GM21529 (cell line): Measurements from ENCODE around the gene ENOX1.
A peak's percentile ranks its signal among the peaks of the same experiment; 100 is the strongest.

ENCODE experiments used
- ATAC-seq: cut with Tn5 transposase; IDR thresholded peaks from one replicate; pipeline ENCODE4 v1.9.1; 2021; ENCODE audit not compliant: unreplicated experiment

Gene ENOX1

GRCh38 chr13:43269037-43269481 is 517.7 kb downstream of the ENOX1 start:
- ATAC-seq, result no peak

GRCh38 chr13:43268632-43269031 is 518.1 kb downstream of the ENOX1 start:
- no peak for ATAC-seq

- ATAC-seq, result peak; percentile 60
Measured at GRCh38 chr13:43267916-43268315, 518.9 kb downstream of the ENOX1 start.

GRCh38 chr13:43266936-43267615 is 519.7 kb downstream of the ENOX1 start:
- no peak for ATAC-seq

- no peak for ATAC-seq
Measured at GRCh38 chr13:43265028-43265427, 521.7 kb downstream of the ENOX1 start.

GRCh38 chr13:43264458-43264857 is 522.3 kb downstream of the ENOX1 start:
- ATAC-seq, result no peak

- no peak for ATAC-seq
Measured at GRCh38 chr13:43263047-43263446, 523.7 kb downstream of the ENOX1 start.

- no peak for ATAC-seq
Measured at GRCh38 chr13:43260999-43261398, 525.8 kb downstream of the ENOX1 start.

GRCh38 chr13:43258771-43259170 is 528.0 kb downstream of the ENOX1 start:
- ATAC-seq, result no peak

- no peak for ATAC-seq
Measured at GRCh38 chr13:43257765-43258164, 529.0 kb downstream of the ENOX1 start.

GRCh38 chr13:43251961-43252360 is 534.8 kb downstream of the ENOX1 start:
- ATAC-seq, result no peak

GRCh38 chr13:43246382-43246781 is 540.4 kb downstream of the ENOX1 start:
- ATAC-seq, result no peak

GRCh38 chr13:43245374-43245964 is 541.3 kb downstream of the ENOX1 start:
- no peak for ATAC-seq

- no peak for ATAC-seq
Measured at GRCh38 chr13:43244481-43244880, 542.3 kb downstream of the ENOX1 start.

GRCh38 chr13:43243711-43244110 is 543.1 kb downstream of the ENOX1 start:
- ATAC-seq, result no peak

GRCh38 chr13:43242040-43242439 is 544.7 kb downstream of the ENOX1 start:
- no peak for ATAC-seq

- ATAC-seq, result peak; percentile 94
Measured at GRCh38 chr13:43240278-43240677, 546.5 kb downstream of the ENOX1 start.

GRCh38 chr13:43239275-43239840 is 547.4 kb downstream of the ENOX1 start:
- no peak for ATAC-seq

GRCh38 chr13:43238341-43239083 is 548.3 kb downstream of the ENOX1 start:
- no peak for ATAC-seq

GRCh38 chr13:43237616-43238015 is 549.2 kb downstream of the ENOX1 start:
- no peak for ATAC-seq

GRCh38 chr13:43235028-43235427 is 551.7 kb downstream of the ENOX1 start:
- ATAC-seq, result no peak

- no peak for ATAC-seq
Measured at GRCh38 chr13:43232873-43233265, 553.9 kb downstream of the ENOX1 start.
